K562 (cell line): ENCODE results near the gene PARP15.

Source experiments
- CTCF ChIP-seq, 3 experiments: IDR thresholded peaks in 2 of 3; conservative IDR thresholded peaks in 1 of 3; 2 replicates each; pipeline ENCODE4 v1.5.1; 2011 to 2012; ENCODE audit warnings: low read length in 3 of 3, mild to moderate bottlenecking in 3 of 3, control low read depth in 2 of 3, improper control_type of control experiment in 1 of 3, inconsistent platforms in 1 of 3, low read depth in 1 of 3, mixed read lengths in 1 of 3, moderate library complexity in 1 of 3; ENCODE audit not compliant: insufficient read depth in 2 of 3
- EP300 ChIP-seq: IDR thresholded peaks from 2 replicates; pipeline ENCODE4 v1.6.1; 2012; ENCODE audit warnings: low read length, improper control_type of control experiment
- HIVEP1 ChIP-seq: fragments of 250-450 bp; sonication (Bioruptor Pico); IDR thresholded peaks from 2 replicates; pipeline ENCODE4 v1.4.0; 2020; ENCODE audit warnings: mild to moderate bottlenecking
- NR2C2 ChIP-seq, 2 experiments: fragments of 200-800 bp in 1 of 2; sonication (Bioruptor generic) in 1 of 2; sonication (generic) in 1 of 2; formaldehyde crosslinking in 1 of 2; IDR thresholded peaks; 2 replicates each; pipeline versions ENCODE4 v1.6.1 to v1.8.0; 2016 to 2022; ENCODE audit warnings: mild to moderate bottlenecking in 1 of 2, missing compliant biosample characterization in 1 of 2, missing genetic modification characterization in 1 of 2, missing genetic modification reagents in 1 of 2
- OTX1 ChIP-seq: fragments of 450-650 bp; formaldehyde crosslinking; IDR thresholded peaks from 2 replicates; pipeline ENCODE4 v1.4.0; 2022; ENCODE audit warnings: mild to moderate bottlenecking
- PHB ChIP-seq: fragments of 250-450 bp; sonication (Bioruptor Pico); IDR thresholded peaks from 2 replicates; pipeline ENCODE4 v1.5.0; 2021
- POLR2AphosphoS5 ChIP-seq: IDR thresholded peaks from 2 replicates; pipeline ENCODE4 v1.6.1; 2011; ENCODE audit warnings: mild to moderate bottlenecking, low read depth, low read length, moderate library complexity; ENCODE audit not compliant: control insufficient read depth, insufficient read depth
- RB1 ChIP-seq: fragments of 450-650 bp; IDR thresholded peaks from 2 replicates; pipeline ENCODE4 v1.6.1; 2017; ENCODE audit warnings: low read depth, mild to moderate bottlenecking
- SIN3A ChIP-seq, 2 experiments: fragments of 150-350 bp in 1 of 2; IDR thresholded peaks; 2 replicates each; pipeline ENCODE4 v1.6.1; 2011 to 2016; ENCODE audit warnings: borderline replicate concordance in 2 of 2, low read depth in 2 of 2, low read length in 2 of 2, mild to moderate bottlenecking in 2 of 2, moderate library complexity in 2 of 2; ENCODE audit not compliant: control insufficient read depth in 1 of 2
- TF ChIP-seq, protein P1 (sequence below), 3 experiments: fragments of 200-800 bp in 1 of 3; sonication (Bioruptor generic) in 1 of 3; sonication (generic) in 1 of 3; formaldehyde crosslinking in 1 of 3; IDR thresholded peaks; 2 replicates each; pipeline versions ENCODE4 v1.6.1 to v1.8.0; 2016 to 2022; ENCODE audit warnings: mild to moderate bottlenecking in 2 of 3, missing compliant biosample characterization in 2 of 3, missing genetic modification characterization in 2 of 3, missing genetic modification reagents in 1 of 3

- TF ChIP-seq POLR2AphosphoS5 (no peak), CTCF (IDR thresholded peaks at IDR 0.05 in 2 of 3, conservative IDR thresholded peaks at IDR 0.05 in 1 of 3; ENCODE audit: insufficient read depth in 2 of 3, low read depth in 1 of 3, low read length in 3 of 3) (no peak), HIVEP1 (CRISPR knock-in tag) (no peak), NR2C2 (CRISPR knock-in tag; IDR thresholded peaks at IDR 0.05) (no peak), NR2C2 (tag; IDR thresholded peaks at IDR 0.05) (no peak), EP300 (no peak), SIN3A (IDR thresholded peaks at IDR 0.05; ENCODE audit: borderline replicate concordance in 2 of 2, control insufficient read depth in 1 of 2, low read depth in 2 of 2, low read length in 2 of 2) (no peak), OTX1 (CRISPR knock-in tag) (no peak), PHB (CRISPR knock-in tag) (no peak), RB1 (no peak)
- TF ChIP-seq, protein P1, sequence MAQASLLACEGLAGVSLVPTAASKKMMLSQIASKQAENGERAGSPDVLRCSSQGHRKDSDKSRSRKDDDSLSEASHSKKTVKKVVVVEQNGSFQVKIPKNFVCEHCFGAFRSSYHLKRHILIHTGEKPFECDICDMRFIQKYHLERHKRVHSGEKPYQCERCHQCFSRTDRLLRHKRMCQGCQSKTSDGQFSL (CRISPR knock-in tag; IDR thresholded peaks at IDR 0.05): no peak
- TF ChIP-seq, protein P1 (tag; IDR thresholded peaks at IDR 0.05): no peak
Observed at GRCh38 chr3:122568755-122569154, 8.7 kb upstream of the PARP15 start.
